Testis (tissue), 3 donors: Measurements from ENCODE around the gene PRLR. TPM values are rescaled to one million over a fixed set of nuclear protein-coding genes. Genes with fewer than 3 reads are reported as not detected.
"Not testable (repeated sequence)": the region's sequence is repeated elsewhere in the genome, so short reads cannot be mapped to it uniquely, and the experiment has no call there.

ENCODE experiments used
- DNase-seq: peaks from one replicate; pipeline ENCODE4 v3.0.0-alpha.2; 2019
- H3K27ac ChIP-seq, 2 donors: fragments of 200-600 bp; sonication (generic); one replicate each; pipeline ENCODE4 v1.5.1; 2019
- H3K27me3 ChIP-seq: fragments of 200-600 bp; sonication (generic); one replicate; pipeline ENCODE4 v1.5.1; 2019
- H3K36me3 ChIP-seq: fragments of 200-600 bp; sonication (generic); one replicate; pipeline ENCODE4 v1.5.1; 2017; ENCODE audit warnings: low read depth; ENCODE audit errors: missing control alignments
- H3K4me1 ChIP-seq: fragments of 200-600 bp; sonication (generic); one replicate; pipeline ENCODE4 v1.5.1; 2019
- H3K4me3 ChIP-seq, 2 donors: fragments of 200-600 bp; sonication (generic); one replicate each; pipeline ENCODE4 v1.5.1; 2017 to 2019
- H3K9me3 ChIP-seq: fragments of 200-600 bp; sonication (generic); one replicate; pipeline ENCODE4 v1.5.1; 2017
- CTCF ChIP-seq, 3 experiments: fragments of 450-650 bp in 2 of 3; fragments of 200-600 bp in 1 of 3; sonication (generic) in 1 of 3; IDR thresholded peaks; one replicate each; pipeline ENCODE4 v1.5.1; 2016 to 2019; ENCODE audit warnings: antibody characterized with exemption in 3 of 3, mild to moderate bottlenecking in 2 of 3, moderate library complexity in 1 of 3
- POLR2A ChIP-seq: fragments of 450-650 bp; IDR thresholded peaks from one replicate; pipeline ENCODE4 v1.6.1; 2017; ENCODE audit warnings: antibody characterized with exemption, mild to moderate bottlenecking, moderate library complexity
- WGBS, 2 donors: methylation state at CpG; one replicate each; pipeline ENCODE4 v1.1.5; 2018; 5-methylcytosine and 5-hydroxymethylcytosine counted together
- intact Hi-C: fragments of 100-400 bp; cut with DNase I; formaldehyde crosslinking; loops from one replicate; pipeline ENCODE4 v1.15.1; 2023; ENCODE audit warnings: low total_unique reads
- polyA plus RNA-seq: library from polyadenylated mRNA; stranded (reverse); fragments of 350-450 nt; fragmentation: Illumina TruSeq; extraction: RNeasy Lipid Tissue Mini Kit (QIAGEN cat#74804); gene quantifications from one replicate; pipeline ENCODE4 v1.2.3, GENCODE V29; 2014; ENCODE audit warnings: low read depth, low replicate concordance; ENCODE audit not compliant: insufficient read depth
- total RNA-seq, 2 donors: library from RNA; depleted of rRNA; stranded (reverse); fragments of >200 nt; gene quantifications; one replicate each; pipeline ENCODE4 v1.2.3, GENCODE V29; 2016

Gene PRLR
- total and polyA plus RNA-seq, 3 donors from 2014 or later = 1.6 to 6.3 (median 2.2) TPM

DNA sequence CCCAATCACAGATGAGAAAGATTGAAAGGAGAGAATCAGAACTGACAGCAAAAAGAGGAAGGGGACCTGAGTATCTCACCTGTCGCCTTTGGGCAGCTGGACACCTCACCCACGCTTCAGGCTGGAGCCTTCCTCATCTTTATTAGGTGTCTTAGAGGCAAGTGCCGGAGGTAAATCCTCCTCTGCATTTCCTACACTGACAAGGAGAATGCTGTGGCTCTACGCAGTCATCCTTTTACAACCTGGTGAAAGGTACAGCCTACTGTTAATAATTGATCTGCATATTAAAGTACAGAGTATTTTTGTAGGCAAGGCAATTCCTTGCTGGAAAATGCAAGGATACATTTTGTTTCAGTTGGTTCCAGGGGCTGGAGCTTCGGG is 34.8 kb downstream of the PRLR start:
- TF ChIP-seq POLR2A = no peak
- TF ChIP-seq CTCF (IDR thresholded peaks at IDR 0.05) = no peak
- peaks cover 18% of the 10 kb centered on the region for H3K4me1 ChIP-seq
- H3K4me3 ChIP-seq = no peak overlapping the region
- WGBS, 2 donors = 85 to 91% methylated on average over 5 of the region's 5 CpGs
- H3K27me3 ChIP-seq = no peaks in the 10 kb centered on the region
- peak overlapping the region in 1 of 2 donors; percentile 34 for H3K27ac ChIP-seq
- intact Hi-C loops = no loop called here
- H3K36me3 ChIP-seq = no peaks in the 10 kb centered on the region
- DNase-seq = no peak
- H3K9me3 ChIP-seq = no peaks in the 10 kb centered on the region

DNA sequence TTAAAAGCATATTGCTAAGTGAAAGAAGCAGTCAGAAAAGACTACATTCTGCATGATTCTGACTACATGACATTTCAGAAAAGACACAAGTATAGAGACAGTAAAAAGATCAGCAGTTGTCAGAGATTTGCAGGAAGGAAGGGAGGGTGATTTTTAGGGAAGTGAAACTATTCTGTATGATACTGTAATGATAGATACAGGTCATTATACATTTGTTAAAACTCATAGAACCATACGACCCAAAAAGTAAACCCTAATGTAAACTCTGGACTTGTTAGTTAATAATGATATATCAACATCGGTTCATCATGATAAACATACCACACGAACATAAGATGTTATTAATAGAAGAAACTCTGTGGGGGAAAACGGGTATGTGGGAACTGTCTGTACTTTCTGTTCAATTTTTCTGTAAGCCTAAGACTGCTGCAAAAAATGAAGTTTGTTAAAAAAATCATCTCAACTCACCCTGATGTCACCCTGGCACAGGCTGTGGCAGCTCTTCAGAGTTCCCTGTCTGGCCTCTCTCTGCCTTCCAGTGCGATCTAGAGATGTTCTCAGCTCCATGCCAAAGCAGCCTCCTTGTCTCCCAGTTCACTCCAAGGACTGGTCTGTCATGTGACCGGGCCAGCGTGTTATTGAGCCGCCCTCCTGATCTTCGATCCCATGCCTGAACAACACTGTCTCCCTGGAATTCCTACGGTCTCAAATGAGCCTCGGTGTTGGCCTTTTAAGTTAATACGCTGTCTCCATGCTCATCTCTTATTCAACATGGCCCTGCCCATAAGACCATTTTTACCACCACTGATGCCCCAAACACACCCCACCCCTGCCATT is 35.4 kb downstream of the PRLR start:
- Histone ChIP-seq H3K27me3 (no peaks in the 10 kb centered on the region), H3K27ac (peak overlapping the region in 1 of 2 donors; percentile 34), H3K9me3 (no peaks in the 10 kb centered on the region), H3K36me3 (no peaks in the 10 kb centered on the region), H3K4me3 (no peak overlapping the region), H3K4me1 (peaks cover 18% of the 10 kb centered on the region)
- peak; percentile 25 for DNase-seq
- intact Hi-C loops = no loop called here
- no peak for TF ChIP-seq POLR2A
- TF ChIP-seq CTCF (IDR thresholded peaks at IDR 0.05) = no peak
- WGBS, 2 donors = 42 to 44% methylated on average over 12 of the region's 12 CpGs

DNA sequence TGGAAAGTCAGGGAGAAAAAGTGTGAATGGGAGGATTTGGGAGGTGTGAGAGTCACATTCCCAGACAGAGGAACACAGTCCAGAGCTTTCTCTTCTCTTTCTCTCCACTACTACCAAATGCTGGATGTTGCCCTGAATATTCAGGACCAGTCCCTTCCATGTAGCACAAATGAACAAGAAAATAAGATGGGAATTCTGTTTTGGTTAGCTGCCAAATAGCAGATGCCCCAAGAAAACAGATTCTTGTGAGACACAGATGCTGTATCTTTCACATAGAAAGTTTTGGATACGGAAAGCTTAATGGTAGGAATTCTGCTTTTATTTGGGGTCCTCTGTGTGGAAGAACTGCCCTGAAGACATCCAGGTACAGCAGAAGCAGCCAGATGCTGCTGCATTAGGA is 37.8 kb downstream of the PRLR start:
- intact Hi-C loops = no loop called here
- TF ChIP-seq POLR2A (no peak), CTCF (IDR thresholded peaks at IDR 0.05) (no peak)
- no peak for DNase-seq
- Histone ChIP-seq H3K36me3 (no peaks in the 10 kb centered on the region), H3K9me3 (no peaks in the 10 kb centered on the region), H3K4me3 (no peak overlapping the region), H3K27me3 (no peaks in the 10 kb centered on the region), H3K27ac (no peak overlapping the region), H3K4me1 (peaks cover 9% of the 10 kb centered on the region)
- 83 to 93% methylated on average over 1 of the region's 1 CpG for WGBS, 2 donors

DNA sequence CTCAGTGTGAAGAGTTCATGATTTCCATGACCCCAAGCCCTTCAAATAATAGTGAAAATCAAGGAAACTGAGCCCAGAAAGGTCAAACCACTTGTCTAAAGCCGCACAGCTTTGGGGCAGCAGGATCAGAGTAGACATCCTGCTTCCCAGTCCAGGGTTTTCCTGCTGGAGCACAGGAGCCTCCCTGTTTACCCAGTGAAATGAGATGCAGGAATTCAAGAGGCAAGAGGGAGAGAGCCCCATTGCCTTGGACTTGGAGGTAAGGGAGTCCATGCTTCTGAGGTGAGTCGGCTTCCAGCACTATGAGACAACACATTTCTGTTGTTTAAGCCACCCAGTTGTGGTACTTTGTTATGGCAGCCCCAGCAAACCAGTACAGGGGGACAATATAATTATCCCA is 40.5 kb downstream of the PRLR start:
- intact Hi-C loops, H3K9me3 ChIP-seq: not testable (repeated sequence)
- 93 to 95% methylated on average over 2 of the region's 2 CpGs for WGBS, 2 donors

DNA sequence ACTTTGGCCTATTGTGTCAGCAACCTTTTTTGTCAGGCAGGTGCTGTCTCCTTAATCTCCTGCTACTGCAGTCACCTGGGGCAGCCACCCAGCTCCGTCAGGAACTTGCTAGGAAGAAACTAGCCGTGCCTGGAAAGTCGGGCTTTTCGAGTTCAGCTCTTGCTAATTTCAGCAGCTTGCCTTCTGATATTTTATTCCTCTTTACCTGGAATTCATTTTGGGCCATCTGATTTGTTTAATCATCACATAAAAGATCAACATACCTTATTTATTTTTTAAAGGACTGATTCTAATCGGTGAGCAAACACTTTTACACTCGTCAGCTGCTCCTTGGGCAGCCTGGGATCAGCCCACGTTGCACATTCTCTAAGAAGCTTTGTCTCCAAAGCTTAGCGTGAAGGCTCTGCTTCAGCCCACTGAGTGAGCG is 42.2 kb downstream of the PRLR start:
- Histone ChIP-seq H3K4me3 (no peak overlapping the region), H3K4me1 (no peaks in the 10 kb centered on the region), H3K9me3 (no peaks in the 10 kb centered on the region), H3K27me3 (no peaks in the 10 kb centered on the region), H3K27ac (no peak overlapping the region), H3K36me3 (no peaks in the 10 kb centered on the region)
- 90 to 91% methylated on average over 9 of the region's 9 CpGs for WGBS, 2 donors
- no peak for TF ChIP-seq CTCF (IDR thresholded peaks at IDR 0.05)
- TF ChIP-seq POLR2A = no peak
- intact Hi-C loops = no loop called here
- no peak for DNase-seq

More for the DNA sequence above, 40.5 kb downstream of the PRLR start:
- H3K4me3 ChIP-seq, H3K36me3 ChIP-seq, H3K27me3 ChIP-seq, DNase-seq, H3K4me1 ChIP-seq, H3K27ac ChIP-seq: not testable (repeated sequence)

DNA sequence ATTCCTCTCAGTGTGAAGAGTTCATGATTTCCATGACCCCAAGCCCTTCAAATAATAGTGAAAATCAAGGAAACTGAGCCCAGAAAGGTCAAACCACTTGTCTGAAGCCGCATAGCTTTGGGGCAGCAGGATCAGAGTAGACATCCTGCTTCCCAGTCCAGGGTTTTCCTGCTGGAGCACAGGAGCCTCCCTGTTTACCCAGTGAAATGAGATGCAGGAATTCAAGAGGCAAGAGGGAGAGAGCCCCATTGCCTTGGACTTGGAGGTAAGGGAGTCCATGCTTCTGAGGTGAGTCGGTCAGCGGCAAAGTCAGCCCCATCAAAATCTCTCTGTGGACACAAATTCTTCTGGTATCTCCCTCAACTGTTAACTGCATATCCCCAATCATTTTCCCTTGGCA is 42.7 kb downstream of the PRLR start:
- WGBS, 2 donors = 92 to 96% methylated on average over 3 of the region's 3 CpGs

More for the DNA sequence above, 42.7 kb downstream of the PRLR start:
- H3K27me3 ChIP-seq, H3K36me3 ChIP-seq, H3K4me3 ChIP-seq, H3K4me1 ChIP-seq, H3K27ac ChIP-seq, H3K9me3 ChIP-seq, intact Hi-C loops, DNase-seq: not testable (repeated sequence)
